Measurements from ENCODE around the gene NUP62.
"Not testable (repeated sequence)": the region's sequence is repeated elsewhere in the genome, so short reads cannot be mapped to it uniquely, and the experiment has no call there.

NUP62 gene

DNA sequence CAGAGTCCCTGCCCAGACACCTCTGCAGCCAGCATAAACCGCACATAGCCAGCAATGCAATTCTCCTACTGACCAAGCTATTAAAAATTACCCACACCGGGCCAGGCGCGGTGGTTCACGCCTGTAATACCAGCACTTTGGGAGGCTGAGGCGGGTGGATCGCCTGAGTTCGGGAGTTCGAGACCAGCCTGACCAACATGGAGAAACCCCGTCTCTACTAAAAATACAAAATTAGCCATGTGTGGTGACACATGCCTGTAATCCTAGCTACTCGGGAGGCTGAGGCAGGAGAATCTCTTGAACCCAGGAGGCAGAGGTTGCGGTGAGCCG, 4.5 kb downstream of the NUP62 start:
- not testable (repeated sequence) for DNase-seq

DNA sequence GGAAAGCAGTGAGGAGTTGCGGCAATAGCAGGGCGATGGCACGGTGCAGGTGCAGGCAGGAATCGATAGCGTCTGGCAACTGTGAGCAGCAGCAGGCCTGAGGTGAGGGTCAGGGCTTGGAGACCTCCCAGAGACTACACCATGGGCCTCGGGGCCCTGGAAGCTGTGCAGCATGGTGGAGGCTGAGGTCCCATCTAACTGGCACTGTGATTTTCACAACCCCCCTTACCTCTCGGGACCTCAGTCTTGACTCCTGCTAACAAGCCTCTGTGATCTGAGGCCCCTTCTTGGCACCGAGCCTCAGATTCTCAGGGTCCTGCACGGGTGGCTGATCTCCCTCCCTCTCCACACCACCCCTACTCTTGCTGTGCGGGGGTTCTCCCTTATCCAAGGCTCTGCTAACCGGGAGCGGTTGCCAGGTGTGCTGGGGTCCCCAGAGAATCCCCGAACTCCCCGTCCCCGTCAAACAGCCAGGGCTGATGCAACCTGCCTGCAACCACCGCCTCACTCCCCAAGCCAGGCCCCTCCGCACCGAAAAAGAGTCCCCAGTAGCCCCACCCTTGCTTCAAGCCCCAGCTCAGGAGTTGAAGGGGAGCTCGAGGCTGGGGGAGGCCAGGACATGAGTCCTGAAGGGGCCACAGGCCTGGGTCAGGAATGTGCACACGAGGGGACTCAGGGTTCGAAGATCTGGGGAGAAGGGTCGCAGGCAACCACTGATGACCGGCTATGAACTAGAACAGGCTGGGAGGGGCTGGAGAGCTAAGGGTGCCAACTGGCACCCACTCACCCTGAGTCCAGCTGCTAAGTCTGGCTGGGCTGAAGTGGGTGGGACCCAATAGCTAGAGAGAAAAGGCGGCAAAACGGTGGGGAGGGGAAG, 5.1 kb downstream of the NUP62 start:
- DNase-seq, result no peak

- DNase-seq, result no peak
Observed at GRCh38 chr19:49923055-49924003, 6.0 kb downstream of the NUP62 start.

DNA sequence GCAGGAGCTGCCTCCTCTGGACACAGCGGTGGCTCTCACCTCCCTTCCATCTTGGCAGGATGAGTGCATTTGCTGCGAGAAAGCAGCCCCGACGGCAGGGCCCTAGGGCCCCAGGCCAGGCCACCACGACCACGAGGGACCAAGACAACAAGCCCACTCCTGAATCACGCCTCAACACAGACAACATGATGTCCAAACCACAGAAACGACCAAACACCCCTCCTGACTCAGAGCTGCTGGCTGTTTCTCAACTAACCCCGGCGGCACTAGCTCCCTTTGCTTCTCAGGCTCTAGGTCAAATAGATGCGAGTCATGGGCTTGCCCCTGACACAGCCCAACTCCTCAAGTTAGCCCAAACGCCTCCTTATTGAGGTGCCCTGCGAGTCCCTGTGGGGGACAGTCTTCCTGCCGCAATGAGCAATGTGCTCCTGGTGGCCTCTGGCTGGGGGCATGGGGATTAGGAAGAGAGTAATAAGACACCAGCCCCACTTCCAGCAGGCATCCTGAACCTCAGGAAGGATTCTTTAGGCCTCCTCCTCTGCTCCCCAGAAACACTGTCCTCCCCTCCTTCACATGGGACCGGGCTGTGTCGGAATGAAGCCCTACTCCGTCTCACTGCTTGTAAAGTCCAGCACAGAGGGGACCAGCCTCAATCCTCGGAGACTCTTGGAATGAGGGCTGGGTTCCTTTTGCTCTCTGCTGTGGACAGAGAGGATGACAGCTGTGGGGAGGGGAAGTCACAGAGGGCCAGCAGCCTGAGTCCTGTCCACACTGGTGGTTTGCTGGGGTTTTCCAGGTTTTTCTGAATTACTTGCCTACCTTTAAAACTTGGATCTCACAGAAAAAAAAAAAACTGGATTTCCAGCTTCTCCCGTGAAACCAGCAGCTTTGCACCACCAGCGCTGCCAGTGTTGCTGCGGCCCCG, 7.2 kb downstream of the NUP62 start:
- no peak for DNase-seq

DNA sequence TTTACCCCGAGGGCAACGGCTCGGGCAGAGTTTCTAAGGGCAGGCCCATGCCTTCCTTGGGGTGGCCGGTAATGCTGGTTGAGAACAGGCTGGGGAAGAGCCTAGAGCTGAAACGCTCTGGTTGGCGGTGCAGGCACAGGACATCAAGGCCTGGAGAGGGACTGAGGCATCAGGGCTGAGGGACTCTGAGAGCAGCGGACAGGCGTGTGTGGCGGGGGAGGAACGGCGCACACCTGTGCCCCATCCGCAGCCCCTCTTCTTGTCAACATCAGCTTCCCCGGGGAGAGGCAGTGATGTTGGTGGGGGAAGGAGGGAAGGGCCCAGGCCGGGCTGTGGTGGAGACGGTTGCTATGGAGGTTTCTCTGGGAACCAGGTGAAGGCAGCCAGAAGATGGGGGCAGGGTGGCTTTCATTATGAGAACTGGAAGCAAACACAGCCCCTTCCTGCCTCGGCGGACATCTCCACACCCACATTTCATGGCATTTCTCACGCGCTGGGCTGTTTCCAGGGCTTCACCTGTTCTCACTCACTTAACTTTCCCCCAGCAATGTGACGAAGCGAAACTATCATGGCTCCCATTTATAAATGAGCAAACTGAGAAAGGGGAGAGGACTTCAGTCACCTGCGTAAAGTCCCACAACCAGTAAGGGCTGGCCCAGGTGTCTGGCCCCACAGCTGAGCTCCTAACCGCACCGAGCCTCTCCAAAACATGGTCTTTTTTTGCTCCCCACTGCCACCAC, 8.5 kb downstream of the NUP62 start:
- DNase-seq, result no peak

DNA sequence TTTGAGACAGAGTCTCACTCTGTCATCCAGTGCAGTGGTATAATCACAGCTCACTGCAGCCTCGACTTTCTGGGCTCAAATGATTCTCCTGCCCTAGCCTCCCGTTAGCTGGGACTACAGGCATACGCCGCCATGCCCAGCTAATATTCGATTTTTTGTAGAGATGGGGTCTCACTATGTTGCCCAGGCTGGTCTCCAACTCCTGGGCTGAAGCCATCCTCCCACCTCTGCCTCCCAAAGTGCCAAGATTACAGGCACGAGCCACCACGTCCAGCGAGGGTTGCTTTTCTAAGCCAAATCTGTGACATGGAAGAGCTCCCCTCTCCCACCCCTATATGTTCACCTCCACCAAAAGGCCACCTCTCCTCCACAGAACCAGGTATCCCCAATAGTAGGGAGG, 11.2 kb downstream of the NUP62 start:
- no peak for DNase-seq

DNA sequence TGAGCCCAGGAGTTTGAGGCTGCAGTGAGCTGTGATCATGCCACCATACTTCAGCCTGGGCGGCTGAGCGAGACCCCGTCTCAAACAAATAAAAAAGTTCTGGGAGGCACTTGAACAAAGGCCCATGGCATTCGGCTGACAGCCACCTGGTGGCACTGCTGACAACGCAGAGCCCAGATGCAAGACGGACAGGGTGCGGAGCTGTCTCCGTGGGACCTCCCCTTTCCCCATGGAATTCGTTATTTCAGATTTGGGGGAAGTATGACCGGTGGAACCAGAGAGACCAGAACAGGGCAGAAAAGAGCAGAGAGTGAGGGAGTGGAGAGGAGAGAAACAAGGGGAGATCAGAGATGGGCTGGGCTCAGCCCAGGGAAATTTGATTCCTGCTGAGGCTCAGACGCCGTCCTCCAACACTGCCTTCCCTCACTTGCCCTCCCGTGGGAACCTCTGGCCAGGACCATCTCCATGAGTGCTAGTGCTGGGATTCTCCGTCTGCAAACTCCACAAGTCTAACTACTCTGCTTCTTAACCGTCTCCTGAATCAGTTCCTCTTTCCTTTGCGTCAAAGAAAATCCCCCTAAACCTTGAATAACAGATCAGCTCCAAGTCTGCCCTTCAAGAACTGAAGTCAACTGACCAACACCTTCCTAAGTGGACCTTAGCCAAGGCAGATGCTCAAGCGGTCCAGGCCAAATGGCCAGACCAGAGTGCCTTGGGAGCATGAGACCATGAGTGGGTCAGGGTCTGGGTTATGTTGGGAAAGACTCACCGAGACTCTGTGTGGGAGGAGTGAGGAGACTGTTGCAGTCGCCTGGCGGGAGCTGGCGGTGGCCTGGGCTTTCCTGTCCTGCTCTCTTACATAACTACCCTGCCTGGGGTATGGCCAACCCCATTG, 12.2 kb downstream of the NUP62 start:
- DNase-seq, result no peak

DNA sequence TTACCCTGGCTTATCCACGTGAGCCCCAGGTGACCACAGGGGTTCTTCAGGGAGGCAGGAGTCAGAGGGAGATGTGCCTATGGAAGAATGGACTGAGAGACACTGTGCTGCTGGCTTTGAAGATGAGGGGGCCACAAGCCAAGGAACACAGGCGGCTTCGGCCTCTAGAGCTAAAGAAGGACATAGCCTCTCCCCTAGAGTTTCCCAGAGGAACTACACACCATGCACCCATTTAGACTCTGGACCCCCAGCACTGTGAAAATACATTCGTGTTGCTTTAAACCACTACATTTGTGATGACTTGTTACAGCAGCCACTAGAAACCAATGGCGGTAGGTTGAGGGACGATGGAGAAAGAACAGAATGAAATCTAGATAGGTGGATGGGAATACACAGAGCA, 14.0 kb downstream of the NUP62 start:
- DNase-seq, result no peak

GRCh38 chr19:49913720-49914119, 15.6 kb downstream of the NUP62 start:
- DNase-seq, result no peak

- DNase-seq, result no peak
Observed at GRCh38 chr19:49912965-49913685, 16.2 kb downstream of the NUP62 start.

GRCh38 chr19:49911381-49912145, 17.7 kb downstream of the NUP62 start:
- DNase-seq, result no peak

DNA sequence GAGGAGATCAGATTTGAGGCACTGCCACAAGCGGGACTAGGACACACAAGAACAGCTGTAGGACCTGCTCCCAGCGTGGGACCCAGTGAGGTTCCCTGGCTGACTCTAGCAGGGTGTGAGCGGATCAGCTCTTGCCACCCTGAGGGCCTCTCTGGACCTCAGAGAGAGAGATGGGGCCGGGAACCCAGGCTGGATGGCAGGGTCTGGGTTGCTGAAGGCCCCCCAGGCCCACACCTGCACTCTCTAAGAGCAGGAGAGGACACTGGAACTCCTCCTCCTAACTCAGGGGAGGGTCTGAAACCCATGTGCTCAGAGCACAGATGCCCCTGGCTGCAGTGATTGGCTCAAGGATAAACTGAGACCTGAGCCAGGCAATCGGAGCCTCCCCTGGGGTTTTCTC, 19.1 kb downstream of the NUP62 start:
- DNase-seq, result no peak

- no peak for DNase-seq
Observed at GRCh38 chr19:49908480-49909420, 20.6 kb downstream of the NUP62 start.

GRCh38 chr19:49907745-49908446, 21.4 kb downstream of the NUP62 start:
- DNase-seq, result no peak

DNA sequence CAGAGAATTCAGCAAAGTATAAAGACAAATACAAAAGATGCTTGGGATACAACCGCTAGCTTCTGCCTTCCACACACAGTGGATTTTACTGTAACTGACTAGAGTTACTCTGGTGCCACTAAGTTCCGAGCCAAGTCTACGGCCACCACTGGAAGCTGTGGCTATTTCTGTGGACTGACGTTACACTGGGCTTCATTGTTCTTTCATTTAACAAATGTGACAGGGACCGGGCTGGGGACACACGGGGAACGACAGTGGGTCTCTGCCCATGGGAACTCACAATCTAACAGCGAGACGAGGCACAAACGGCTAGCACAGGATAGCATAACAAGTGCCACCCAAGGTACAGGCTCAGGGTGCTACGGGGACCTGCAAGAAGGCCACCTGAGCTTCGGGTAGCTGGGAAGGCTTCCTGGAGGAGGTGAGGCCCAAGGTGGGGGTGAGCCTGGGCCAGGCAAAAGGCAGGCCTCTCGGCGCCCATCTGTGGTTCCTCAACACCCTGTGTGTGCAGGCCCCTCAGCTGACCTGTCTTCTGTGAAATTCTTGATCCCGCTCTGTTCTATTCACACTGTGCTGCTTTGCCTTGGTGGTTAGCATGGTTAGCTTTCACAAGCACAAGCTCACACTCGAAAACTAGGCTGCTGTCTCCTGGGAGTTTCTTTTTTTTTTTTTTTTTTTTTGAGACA, 22.3 kb downstream of the NUP62 start:
- DNase-seq, result no peak

GRCh38 chr19:49904136-49904535, 25.2 kb downstream of the NUP62 start:
- DNase-seq, result no peak

Measured in T1000 (cell line).